Keratinocyte (primary cell): ENCODE measurements around the gene GSTM4.

ENCODE experiments used
- CTCF ChIP-seq, 3 experiments: IDR thresholded peaks in 1 of 3; conservative IDR thresholded peaks in 1 of 3; optimal IDR thresholded peaks in 1 of 3; 2 replicates in 2 of 3; 3 replicates in 1 of 3; pipeline versions ENCODE3 to v1.5.1; 2011; ENCODE audit warnings: low read length in 3 of 3, mild to moderate bottlenecking in 3 of 3, moderate library complexity in 2 of 3, control low read depth in 1 of 3, inconsistent platforms in 1 of 3; ENCODE audit not compliant: insufficient read depth in 2 of 3; ENCODE audit errors: extremely low read depth in 1 of 3
- EZH2 ChIP-seq: IDR thresholded peaks from one replicate; pipeline ENCODE4 v1.6.1; 2012; ENCODE audit warnings: inconsistent platforms, mild to moderate bottlenecking, low read length, moderate library complexity

- TF ChIP-seq CTCF (optimal IDR thresholded peaks at IDR 0.05 in 1 of 3, IDR thresholded peaks at IDR 0.05 in 1 of 3, conservative IDR thresholded peaks at IDR 0.05 in 1 of 3; ENCODE audit: extremely low read depth in 1 of 3, insufficient read depth in 2 of 3, low read length in 3 of 3) (no peak), EZH2 (no peak)
Observed at GRCh38 chr1:109658533-109659042, 2.7 kb downstream of the GSTM4 start.
